Retinal pigment epithelial cell (primary cell): Measurements from ENCODE around the gene ATP6V0E1.

Experiments used
- DNase-seq: peaks from one replicate; pipeline ENCODE4 v3.0.0-alpha.2; 2010; ENCODE audit warnings: low read depth
- H3K4me3 ChIP-seq: 2 replicates; pipeline ENCODE4 v1.5.1; 2011; ENCODE audit warnings: mild to moderate bottlenecking, low read length, control low read depth, moderate library complexity
- TF ChIP-seq, protein P1 (sequence below): conservative IDR thresholded peaks from 2 replicates; pipeline ENCODE4 v1.5.1; 2011; ENCODE audit warnings: low read depth, low read length, control low read depth, inconsistent platforms

ATP6V0E1 gene

DNA sequence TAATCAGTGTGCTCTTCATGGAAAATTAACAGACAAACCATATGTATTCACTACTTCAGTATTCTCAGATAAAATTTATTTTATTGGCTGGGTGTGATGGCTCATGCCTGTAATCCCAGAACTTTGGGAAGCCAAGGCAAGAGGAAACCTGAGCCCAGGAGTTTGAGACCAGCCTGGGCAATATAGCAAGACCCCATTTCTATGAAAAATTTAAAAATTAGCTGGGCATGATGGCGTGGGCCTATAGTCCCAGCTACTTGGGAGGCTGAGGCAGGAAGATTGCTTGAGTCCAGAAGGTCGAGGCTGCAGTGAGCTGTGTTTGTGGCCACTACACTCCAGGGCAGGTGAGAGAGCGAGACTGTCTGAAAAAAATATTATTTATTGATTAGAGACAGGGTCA lies 49.2 kb downstream of the ATP6V0E1 start:
- DNase-seq, result no peak
- TF ChIP-seq, protein P1, sequence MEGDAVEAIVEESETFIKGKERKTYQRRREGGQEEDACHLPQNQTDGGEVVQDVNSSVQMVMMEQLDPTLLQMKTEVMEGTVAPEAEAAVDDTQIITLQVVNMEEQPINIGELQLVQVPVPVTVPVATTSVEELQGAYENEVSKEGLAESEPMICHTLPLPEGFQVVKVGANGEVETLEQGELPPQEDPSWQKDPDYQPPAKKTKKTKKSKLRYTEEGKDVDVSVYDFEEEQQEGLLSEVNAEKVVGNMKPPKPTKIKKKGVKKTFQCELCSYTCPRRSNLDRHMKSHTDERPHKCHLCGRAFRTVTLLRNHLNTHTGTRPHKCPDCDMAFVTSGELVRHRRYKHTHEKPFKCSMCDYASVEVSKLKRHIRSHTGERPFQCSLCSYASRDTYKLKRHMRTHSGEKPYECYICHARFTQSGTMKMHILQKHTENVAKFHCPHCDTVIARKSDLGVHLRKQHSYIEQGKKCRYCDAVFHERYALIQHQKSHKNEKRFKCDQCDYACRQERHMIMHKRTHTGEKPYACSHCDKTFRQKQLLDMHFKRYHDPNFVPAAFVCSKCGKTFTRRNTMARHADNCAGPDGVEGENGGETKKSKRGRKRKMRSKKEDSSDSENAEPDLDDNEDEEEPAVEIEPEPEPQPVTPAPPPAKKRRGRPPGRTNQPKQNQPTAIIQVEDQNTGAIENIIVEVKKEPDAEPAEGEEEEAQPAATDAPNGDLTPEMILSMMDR, result no peak
- H3K4me3 ChIP-seq, result no peak overlapping the region

DNA sequence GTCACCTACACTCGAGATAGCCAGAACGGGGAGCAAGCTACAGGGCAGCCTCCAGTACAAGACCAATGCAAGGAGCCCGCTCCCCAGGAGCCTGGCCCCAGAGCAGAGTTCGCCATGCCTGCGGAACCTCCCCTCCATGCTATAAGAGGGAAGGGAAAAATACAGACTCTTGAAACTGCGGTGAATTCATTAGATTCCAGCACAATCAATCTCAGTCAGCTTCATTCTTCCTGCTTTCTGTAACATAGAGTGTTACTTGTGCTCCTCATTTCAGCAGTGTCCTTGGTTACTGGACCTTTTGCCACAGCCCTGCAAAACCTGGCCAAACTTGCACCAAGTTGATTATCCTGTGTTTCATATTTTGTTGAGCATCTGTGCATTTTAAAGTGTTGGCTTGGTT lies 50.4 kb downstream of the ATP6V0E1 start:
- TF ChIP-seq, protein P1, result no peak
- no peak for DNase-seq
- H3K4me3 ChIP-seq, result no peak overlapping the region

DNA sequence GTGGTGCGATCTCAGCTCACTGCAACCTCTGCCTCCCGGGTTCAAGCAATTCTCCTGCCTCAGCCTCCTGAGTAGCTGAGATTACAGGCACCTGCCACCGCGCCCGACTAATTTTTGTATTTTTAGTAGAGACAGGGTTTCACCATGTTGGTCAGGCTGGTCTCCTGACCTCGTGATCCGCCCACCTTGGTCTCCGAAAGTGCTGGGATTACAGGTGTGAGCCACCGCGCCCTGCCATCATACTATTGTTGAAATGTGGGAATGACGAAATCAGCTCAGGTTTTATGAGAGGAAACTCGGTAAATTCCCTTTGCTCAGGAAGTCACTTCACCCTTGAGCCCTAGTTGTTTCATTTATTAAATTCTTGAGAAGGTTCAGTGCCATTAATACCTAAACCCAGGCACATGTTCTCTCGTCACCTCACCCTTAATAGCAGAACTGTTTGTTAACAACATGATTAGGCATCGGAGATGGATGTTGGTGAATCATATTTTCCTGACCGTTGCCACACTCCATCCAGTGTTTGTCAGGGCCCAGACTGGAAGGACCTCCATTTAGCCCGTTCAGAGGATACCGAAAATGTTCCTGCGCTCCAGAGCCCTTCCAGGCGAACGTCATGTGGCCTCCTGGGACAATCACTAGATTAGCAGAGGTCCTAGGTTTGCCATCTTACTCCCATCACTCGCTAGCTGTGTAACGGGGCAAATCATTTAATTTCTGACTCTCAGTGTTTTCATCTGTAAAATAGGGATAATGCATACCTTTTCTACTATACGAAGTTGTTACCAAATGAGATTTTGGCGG lies 52.5 kb downstream of the ATP6V0E1 start:
- no peak overlapping the region for H3K4me3 ChIP-seq
- TF ChIP-seq, protein P1, result no peak
- DNase-seq, result no peak

DNA sequence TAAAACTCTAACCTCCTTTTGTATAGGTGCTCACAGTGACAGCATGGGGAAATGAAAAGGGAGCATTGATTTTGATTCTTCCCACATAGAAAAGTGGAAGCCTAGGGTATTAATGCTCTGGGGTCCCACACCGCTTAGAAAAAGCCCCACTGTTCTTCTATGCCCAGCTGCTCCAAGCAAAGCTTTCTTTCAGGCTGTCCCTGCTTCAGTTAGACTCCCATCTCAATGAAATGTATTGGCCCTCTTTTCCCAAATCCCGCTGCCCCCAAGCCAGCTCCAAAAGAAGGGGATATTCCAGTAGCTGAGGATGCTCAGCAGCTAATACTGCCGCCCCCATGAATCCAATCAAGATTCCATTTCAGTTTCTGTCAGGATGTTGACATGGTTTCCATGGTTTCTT lies 55.6 kb downstream of the ATP6V0E1 start:
- H3K4me3 ChIP-seq, result no peak overlapping the region
- no peak for DNase-seq
- TF ChIP-seq, protein P1, result no peak

DNA sequence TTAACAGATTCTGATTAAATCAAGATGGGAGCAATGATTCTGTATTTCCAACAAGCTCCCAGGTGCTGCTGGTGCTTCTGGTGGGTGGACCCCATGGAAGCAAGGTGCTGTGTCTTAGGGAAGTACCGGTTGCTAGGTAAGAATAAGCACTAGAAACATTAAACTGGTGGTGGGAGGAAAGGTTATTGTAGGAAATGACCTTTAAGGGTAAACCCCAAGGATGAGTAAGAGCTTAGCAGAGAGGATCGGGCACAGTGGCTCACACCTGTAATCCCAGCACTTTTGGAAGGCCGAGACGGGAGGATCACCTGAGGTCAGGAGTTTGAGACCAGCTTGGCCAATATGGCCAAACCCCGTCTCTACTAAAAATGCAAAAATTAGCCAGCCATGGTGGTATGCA lies 56.4 kb downstream of the ATP6V0E1 start:
- DNase-seq, result no peak
- TF ChIP-seq, protein P1, result no peak
- no peak overlapping the region for H3K4me3 ChIP-seq

DNA sequence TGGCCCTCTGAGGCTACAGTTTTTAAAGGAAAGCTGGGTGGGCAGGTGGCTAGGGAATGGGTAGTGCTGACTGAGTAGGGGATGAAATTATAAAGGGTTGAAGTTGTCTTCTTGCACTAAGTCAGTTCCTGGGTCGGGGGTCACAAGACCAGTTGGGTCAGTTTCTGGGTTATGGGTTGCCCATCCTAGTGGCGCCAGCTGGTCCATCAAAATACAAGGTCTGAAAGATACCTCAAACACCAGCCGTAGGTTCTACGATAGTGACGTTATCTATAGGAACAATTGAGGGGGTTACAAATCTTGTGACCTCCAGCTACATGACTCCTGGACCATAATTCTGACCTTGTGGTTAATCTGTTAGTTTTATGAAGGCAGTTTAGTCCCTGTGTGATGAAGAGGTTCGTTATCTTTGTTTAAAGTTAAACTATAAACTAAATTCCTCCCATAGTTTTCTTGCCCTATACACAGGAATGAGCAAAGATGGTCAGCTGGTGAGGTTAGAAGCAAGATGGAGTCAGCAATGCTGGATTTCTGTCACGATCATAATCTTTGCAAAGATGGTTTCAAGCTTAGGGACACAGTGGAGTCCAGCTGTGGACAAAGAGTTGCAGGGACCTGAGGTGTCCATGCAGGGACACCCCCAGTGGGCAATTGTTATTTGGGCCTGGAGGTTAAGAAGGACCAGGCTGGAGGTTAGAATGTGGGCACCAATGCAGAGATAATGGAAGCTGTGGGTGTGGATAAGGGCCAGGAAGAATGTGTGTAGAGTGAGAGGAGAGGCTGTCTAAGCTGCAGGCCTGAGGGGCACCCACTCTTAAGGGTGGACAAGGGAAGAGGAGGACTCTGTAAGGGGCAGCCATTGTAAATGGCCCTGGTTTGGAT lies 58.6 kb downstream of the ATP6V0E1 start:
- TF ChIP-seq, protein P1, result no peak
- DNase-seq, result no peak
- H3K4me3 ChIP-seq, result no peak overlapping the region
